Thyroid gland (tissue), 4 donors: Measurements from ENCODE around the gene VEPH1.

Experiments
- POLR2A ChIP-seq, 2 donors: fragments of 450-650 bp; IDR thresholded peaks; one replicate each; pipeline ENCODE4 v1.6.1; 2017; ENCODE audit warnings: antibody characterized with exemption in 2 of 2, mild to moderate bottlenecking in 2 of 2, moderate library complexity in 1 of 2
- TF ChIP-seq, protein P1 (sequence below), 6 experiments: fragments of 200-600 bp in 3 of 6; fragments of 450-650 bp in 3 of 6; sonication (generic) in 3 of 6; IDR thresholded peaks; one replicate each; pipeline ENCODE4 v1.5.1; 2016 to 2019; ENCODE audit warnings: antibody characterized with exemption in 6 of 6, mild to moderate bottlenecking in 2 of 6, inconsistent platforms in 1 of 6, moderate library complexity in 1 of 6

DNA sequence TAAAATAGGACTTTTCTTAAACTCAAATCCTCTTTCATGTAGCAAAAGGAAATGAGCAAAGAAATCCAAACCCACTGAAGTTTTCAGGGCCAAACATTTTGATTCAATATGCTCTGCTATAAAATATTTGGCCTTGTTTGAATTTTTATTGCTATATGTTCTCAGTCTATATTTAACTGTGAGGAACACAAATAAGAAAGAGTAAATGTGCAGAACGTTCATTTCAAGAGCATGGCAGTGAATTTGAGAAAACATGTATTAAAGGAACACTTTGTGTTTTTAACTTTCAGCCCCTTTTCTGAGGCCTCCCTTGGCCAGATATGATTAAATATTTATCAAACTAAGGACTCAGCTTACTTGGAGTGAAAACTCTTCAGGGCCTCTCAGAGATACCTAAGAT lies 218.5 kb downstream of the VEPH1 start:
- TF ChIP-seq, protein P1, sequence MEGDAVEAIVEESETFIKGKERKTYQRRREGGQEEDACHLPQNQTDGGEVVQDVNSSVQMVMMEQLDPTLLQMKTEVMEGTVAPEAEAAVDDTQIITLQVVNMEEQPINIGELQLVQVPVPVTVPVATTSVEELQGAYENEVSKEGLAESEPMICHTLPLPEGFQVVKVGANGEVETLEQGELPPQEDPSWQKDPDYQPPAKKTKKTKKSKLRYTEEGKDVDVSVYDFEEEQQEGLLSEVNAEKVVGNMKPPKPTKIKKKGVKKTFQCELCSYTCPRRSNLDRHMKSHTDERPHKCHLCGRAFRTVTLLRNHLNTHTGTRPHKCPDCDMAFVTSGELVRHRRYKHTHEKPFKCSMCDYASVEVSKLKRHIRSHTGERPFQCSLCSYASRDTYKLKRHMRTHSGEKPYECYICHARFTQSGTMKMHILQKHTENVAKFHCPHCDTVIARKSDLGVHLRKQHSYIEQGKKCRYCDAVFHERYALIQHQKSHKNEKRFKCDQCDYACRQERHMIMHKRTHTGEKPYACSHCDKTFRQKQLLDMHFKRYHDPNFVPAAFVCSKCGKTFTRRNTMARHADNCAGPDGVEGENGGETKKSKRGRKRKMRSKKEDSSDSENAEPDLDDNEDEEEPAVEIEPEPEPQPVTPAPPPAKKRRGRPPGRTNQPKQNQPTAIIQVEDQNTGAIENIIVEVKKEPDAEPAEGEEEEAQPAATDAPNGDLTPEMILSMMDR (IDR thresholded peaks at IDR 0.05), result no peak
- TF ChIP-seq POLR2A (IDR thresholded peaks at IDR 0.05), result no peak
